COLO829 (cell line): ENCODE data around the gene VEPH1.

ENCODE experiments used
- DNase-seq: peaks from one replicate; pipeline ENCODE4 v3.0.0; 2012; ENCODE audit warnings: low spot score

VEPH1 gene

DNA sequence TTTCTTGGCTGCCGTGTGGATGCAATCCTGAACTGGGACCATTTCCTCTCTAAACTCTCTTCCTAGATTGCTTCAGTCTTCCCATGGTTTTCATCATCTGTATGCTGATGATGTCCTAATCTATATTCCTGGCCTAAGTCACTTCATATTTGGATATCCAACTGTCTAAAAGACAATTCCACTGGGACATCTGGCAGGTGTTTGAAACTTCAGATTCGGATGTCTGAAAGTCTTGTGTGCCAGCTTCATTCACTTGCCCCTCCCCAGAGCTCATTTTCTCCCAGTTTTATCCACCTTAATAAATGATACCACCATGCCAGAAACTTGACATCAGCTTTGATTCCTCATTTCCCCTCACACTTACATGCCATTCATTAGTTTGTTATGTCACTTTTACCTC, 201.5 kb downstream of the VEPH1 start:
- DNase-seq = no peak

DNA sequence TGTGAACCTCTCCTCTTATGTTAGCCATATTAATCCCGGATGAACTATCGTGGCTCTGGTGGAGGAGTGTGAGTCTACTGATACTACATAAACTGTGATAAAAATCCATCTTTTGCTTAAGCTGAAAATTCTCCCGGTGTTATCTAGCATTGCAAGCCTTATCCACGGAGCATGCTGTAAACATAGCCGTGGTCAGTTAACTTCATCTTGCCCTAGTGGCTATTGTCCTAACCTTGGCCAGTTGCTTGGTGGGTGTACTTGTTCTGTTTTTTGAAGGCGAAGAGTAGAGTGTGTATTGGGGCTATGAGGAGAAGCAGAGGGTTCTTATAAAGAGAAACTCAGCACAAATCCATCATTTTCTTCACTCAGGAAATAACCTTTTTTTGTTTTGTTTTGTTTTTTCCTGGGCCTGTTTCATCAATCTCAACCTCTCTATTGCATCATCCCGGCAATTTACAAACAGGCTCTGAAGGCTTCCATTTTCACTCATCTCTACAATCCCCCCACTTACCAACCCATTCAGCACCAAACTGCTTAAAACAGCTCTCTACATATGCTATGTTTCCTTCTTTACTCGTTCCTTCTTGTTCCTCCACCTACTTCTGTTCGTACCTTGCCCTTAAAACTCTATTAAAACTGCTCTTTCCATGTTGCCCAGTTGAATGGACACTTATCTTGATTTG, 202.1 kb downstream of the VEPH1 start:
- DNase-seq = no peak

DNA sequence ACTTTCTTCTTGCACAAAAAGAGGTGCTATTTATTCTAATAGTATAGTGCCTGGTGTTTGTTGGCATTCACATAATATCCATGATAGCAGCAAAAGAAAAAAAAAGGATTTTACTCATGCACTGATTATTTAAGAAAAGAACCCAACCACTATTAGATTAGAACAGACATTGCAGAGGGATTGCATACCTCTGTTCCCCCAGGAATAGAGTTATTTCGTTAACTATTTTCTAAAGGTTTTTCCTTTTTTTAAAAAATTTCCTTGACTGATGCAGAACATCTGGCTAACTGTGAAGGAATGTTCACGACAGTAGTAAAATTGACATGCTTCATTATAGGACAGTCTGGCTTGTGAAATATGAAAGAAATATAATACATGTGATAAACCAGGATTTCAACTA, 203.1 kb downstream of the VEPH1 start:
- DNase-seq = no peak

DNA sequence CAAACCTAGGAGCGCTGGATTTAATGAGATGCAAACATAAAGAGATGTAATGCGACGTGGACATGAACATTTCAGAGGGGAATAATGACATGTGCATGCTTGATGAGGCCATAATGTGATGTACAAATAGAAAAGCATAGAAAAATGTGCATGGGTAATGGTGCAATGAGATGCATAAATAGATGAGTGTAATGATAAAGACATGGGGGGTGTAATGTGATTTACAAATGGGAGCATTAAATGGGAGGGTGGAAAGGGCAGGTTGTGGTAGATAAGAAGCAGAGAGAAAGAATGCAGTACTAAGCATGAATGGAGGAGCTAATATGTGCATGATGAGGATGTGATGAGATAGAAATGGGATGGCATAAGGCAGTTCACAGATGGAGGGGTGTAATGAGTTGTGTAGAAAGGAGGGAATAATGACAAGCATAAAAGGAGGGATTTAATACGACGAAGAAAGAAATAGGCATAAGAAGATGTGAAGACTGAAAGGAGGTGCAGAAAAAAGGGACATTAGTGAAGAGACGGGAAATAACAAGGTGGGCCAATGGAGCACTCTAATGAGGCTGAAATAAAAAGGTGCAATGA, 205.8 kb downstream of the VEPH1 start:
- no peak for DNase-seq

DNA sequence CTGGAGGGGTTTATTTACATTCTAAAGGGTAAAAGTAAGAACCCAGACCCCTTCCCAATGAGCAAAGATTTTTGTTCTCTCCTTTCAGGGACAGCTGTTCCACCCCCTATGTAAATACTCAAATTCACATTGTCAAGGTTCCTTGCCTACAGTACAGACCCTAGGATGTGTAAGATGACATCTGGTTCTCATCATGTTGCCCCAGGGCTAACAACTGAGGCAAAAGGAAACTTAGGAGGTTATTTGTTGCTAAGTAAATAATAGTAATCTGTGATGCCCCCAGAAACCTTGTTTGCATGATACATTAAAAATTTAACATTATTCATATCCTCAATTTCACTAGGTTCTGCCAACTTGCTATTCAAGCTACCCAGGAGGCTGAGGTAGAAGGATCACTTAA, 208.3 kb downstream of the VEPH1 start:
- no peak for DNase-seq

DNA sequence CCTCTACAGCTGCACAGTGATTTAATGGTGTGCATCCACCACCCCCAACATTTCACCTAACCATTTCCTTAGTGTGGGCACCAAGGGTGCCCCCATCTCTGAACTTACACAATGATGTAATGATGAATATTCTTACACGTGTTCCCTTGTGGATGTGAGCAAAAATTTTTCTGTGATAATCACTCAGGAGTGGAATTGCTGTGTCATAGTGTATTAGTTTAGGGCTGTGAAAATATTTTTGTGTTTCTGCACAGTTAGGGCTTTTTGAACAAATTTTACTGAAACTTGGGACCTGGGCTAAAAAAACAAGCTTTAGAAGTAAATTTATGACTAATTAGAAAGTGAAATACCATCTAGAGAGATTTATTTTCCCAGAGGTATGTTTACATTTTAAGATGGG, 208.7 kb downstream of the VEPH1 start:
- no peak for DNase-seq

DNA sequence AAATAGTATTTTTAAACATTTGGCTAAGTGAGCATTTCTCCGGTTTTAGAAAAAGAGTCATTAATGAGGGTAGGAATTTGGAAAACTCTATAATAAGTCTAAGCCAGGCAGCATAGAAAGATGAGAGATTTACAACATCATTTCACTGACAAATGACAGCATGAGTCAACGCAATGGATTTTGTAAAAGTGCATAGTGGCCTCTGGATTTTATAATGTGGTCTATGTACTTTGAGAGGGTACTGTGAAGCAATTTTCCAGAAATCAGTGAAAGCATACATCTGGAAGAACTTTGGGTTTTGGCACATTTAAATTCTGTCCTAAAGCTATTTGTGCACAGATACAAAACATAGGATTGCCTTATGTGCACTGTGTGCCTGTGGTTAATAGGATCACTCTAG, 212.4 kb downstream of the VEPH1 start:
- DNase-seq = peak; percentile 50

DNA sequence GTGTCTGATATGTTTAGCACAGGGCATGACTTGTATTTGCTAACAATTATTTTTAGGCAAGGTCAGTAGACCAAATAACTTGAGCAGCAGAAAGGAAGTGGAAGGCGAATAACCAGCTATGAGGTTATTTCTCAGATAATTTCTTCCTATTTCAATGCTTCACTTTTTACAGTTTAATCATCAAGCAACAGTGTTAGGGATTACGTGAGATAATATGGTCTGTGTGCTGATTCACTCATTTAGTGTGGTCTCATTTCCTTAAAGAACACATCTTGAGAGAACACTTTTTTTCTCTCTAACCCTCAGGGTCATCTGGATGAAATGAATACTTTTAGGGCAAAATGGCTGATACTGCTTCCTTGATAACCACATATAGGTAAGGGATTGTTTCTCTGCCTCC, 217.2 kb downstream of the VEPH1 start:
- DNase-seq = no peak

DNA sequence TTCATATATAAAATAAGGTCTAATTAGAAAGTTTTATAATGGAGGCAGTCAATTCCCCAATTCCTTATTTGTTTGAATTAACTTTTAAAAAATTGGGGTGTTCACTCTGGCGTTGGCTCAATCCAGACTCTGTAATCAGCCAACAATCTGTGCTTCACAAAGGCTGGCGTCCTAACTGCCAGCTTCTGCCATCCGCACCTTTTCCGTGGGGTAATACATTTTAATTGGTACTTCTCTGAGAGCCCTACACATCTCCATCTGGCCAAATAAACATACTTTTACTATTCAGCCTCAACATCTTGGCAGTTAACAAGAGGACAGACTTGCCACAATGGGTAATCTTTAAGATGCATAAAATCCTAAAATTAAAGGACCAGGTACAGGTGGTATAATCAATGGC, 218.1 kb downstream of the VEPH1 start:
- no peak for DNase-seq

DNA sequence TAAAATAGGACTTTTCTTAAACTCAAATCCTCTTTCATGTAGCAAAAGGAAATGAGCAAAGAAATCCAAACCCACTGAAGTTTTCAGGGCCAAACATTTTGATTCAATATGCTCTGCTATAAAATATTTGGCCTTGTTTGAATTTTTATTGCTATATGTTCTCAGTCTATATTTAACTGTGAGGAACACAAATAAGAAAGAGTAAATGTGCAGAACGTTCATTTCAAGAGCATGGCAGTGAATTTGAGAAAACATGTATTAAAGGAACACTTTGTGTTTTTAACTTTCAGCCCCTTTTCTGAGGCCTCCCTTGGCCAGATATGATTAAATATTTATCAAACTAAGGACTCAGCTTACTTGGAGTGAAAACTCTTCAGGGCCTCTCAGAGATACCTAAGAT, 218.5 kb downstream of the VEPH1 start:
- no peak for DNase-seq

DNA sequence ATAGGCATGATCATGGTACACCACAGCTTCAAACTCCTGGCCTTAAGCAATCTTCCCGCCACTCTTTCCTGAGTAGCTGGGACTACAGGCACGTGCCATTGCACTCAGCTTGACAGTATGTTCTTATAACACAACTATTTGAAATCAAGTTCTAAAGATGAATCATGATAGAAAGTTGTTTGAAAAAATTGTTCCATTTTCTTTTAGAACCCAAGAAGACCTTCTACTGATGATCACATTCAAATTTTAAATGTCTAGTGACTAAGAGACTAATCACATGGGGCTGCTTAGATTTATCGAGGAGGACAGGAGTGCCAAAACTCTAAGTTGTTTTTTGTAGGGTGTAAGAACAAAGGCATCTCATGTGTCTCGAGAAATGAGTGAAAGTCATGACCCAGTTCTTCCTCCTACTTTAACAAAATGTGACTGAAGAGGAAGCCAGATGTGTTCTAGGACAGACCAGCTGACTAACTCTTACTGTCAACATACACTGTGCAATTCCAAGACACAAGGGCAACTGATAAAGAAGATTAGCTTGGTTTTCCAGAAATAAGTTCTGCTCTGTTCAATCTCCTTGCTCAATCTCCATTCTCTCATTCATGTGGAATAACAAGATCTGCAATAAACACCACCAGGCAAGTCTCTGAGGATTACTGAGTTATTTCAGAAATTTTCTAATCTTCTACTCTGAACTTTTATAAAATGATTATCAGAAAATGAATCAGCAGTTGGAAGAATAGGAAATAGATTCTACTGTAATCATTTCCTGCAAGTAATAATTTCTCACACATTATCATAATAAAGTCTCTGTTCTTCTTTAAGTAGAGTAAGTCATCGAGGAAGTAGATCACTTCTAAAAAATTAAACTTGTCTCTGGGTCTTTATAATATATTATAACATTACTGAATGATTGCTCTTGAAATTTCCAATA, 220.7 kb downstream of the VEPH1 start:
- DNase-seq = peak; percentile 91

DNA sequence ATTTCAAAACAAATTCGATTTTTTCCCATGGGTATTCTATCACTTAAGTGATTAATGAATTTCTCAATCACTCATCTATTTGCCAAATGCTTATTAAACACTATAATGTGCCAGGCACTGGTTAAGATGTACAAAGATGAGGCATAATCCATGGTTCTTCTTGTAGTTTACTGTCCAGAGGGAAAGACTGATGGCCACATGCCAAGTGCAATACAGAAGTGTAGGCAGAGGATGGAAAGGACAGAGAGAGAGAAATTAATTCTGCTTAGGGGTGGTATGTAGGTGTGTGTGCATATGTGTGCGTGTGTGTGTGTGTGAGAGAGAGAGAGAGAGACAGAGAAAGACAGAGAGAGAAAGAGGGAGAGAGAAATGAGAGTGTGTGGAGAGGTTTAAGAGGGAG, 222.4 kb downstream of the VEPH1 start:
- no peak for DNase-seq

DNA sequence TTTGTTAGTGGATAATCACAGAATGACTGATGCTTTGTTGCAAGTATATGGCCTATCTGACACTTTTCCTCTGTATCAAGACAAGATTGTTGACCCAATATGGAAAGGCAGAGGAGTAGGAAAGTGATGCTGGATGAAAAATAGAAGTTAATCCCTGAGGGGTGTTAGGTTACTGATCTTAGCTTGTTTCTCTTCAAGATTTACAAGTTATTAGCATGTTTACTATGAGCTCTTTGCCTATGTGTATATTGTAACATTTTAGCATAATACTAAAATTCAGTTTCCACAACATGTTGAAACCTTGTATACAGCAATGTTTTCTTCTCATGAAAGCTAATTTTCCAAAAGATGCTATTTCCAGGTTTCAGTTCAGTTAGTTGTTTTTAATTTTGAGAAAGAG, 222.9 kb downstream of the VEPH1 start:
- DNase-seq = no peak

DNA sequence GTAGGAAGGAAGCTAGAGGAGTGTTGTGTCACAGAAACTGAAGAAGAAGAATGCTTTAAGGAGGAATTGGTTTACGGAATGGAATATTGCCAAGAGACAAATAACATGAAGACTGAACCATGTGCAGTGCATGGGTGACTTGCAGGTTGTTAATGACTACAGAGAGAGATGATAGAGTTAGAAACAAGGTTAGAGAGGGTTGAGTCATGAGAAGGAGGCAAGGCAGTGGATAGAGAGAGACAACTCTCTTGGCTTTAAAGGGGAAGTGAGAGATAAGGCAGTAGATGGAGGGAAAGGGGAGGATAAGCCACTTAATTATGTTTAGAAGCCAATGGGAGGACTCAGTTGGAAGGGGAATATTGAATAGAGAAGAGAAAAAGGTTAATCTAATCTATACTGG, 224.0 kb downstream of the VEPH1 start:
- DNase-seq = no peak

DNA sequence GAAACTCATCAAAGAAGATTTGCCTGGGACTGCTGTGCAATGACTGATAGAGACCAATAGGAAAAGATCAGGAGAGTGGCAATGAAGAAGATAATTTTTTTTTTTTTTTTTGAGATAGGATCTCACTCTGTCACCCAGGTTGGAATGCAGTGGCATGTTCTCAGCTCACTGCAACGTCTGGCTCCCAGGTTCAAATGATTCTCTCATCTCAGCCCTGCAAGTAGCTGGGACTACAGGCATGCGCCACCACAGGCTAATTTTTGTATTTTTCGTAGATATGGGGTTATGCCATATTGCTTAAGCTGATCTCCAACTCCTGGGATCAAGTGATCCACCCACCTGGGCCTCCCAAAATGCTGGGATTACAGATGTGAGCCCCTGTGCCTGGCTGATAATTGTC, 226.4 kb downstream of the VEPH1 start:
- no peak for DNase-seq

DNA sequence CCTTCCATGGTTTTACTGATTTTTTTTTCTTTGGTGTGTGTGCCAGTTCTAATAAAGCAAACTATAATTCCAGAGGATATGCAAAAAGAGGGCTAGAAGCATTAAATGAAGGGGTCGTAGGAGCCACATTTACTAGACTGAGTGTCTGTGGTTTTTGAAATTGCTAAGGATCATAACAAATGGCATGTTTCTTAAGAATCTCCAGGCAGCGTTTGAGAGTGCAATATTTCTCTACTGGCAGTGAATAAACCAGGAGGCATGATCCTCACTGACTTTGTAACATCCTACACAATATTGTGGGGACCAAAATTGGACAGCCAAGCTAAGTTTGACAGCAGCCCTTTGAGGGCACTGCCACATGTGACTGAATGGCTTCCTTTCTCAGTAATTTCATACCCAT, 227.4 kb downstream of the VEPH1 start:
- DNase-seq = no peak

DNA sequence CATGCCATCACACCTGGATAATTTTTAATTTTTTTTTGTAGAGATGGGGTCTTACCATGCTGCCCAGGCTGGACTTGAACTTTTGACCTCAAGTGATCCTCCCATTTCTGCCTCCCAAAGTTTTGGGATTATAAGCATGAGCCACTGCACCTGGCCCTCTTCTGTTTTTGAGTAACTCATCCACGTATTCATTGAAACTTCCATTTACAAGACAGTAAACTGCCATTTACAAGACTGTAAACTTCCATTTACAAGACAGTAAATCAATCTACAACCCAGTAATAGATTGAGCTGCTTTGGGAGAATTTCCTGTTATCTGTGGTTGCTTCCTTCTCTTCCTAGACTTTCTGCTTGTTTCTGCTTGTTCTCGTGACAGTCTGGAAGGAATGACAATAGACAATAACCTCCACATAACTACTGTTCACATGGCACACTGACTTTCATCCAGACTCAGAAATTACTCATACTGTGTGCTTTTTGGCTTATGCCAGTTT, 228.5 kb downstream of the VEPH1 start:
- DNase-seq = peak; percentile 82

DNA sequence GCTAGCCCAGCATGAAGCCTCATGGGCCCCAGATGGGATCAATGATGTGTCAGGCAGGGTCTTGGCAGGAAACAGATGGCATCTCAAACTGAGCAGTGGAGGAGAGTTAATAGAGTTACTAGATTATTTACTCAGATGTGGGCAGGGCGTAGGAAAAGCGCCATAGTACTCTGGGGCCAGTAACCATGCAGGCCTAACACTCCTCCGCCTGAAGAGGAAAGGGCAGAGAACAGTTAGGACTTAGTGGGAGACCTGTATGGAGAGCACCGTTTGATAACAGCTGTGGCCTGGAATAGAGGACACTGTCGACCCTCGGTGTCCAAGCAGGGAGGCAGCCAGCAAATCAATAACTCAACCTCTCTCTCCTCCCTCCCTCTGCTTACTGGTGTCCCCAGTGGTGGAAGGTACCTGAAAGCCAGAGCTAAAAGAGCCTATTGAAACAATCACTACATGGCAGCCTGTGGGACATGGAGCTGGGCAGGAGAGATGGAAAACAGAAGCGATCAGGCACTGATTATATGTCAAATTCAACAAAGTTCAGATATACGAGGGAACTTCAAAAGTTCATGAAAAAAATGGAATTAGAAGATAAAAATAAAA, 231.8 kb downstream of the VEPH1 start:
- no peak for DNase-seq

DNA sequence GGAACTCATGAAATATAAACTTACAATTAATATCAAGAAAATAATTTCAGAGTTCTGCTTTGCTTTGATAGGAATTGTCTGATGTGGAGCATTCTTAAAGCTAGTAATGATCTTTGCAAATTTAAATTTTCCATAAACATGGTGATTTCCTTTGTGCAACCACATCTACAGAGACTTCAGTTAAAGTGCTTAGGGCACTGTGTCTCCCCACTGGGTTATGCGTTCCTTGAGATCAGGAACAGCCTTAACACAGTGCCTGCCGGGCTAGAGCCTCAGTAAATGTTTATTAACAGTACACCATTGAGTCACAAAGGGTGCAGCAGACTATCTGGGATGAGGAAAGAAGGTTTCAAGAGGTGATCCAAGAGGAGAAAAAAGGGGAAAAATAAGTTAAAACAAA, 235.2 kb downstream of the VEPH1 start:
- no peak for DNase-seq

DNA sequence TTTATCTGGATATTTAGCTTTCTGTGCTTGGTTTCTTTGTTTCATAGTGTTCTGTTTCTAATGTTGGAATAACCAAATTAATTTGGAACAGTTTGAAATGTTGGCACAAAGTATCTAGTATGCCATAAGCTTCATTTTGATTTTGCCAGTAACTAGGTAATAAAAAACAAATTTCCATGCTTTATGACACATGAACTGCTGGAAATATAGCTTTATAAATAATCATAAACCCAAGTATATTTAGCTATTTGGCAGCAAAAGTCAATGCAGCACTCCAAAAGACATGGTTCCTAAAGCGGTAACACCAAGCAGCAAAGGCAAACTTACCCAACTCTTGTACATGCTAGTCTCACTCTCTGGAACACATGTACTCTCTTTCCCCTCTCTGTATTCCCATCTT, 237.3 kb downstream of the VEPH1 start:
- no peak for DNase-seq

DNA sequence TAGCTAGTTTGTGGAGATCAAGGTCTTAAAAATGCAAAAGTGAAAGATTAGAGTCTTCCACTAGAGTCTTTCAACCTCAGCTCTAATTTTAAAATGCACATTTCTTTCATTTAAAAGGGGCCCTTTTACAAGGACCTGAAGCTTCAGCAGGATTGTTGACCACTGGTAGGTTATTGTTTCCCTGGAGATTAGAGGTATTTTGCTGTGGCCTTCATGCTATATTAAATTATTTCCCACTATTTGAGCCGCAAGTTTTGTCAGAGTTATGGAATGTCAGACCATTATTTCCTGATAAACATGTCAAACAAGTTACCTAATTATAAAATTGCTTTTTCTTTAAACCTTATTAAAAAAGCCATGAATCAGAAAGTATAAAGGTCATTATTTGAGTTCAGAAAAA, 240.2 kb downstream of the VEPH1 start:
- DNase-seq = no peak

DNA sequence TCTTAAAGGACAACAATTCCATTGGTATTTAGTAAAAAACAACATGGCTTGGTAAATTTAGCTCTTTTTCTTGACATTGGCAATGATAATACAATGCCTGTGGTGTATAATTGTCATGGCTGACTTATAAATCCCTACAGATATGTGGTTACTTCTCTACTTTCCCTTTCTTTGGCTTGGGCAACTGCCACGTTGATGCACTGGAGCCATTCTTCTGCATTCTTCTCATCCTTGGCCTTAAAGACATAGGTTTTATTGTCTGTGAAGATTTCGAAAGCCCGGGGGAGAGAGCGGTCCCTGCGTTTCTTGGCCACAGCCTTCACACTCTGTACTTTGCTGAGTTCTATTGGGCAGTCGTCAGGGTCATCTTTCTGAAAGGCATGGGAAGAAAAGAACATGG, 242.2 kb downstream of the VEPH1 start:
- DNase-seq = no peak

DNA sequence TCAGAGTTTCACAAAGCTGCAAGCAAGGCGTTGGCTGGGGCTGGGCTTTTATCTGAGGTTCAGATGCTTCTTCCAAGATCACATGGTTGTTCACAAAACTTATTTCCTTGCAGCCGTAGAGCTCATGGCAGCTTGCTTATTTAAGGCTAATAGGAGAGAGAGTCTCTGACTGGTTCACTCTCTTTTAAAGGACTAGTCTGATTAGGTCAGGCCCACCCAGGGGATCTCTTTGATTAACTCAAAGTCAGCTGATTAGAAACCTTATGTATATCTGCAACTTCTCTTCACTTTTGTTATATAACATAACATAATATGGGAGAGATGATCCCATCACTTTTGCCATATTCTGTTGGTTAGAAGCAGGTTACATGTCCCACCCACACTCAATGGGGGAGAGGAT, 243.4 kb downstream of the VEPH1 start:
- DNase-seq = no peak
